Right kidney (tissue), 1 donor: Measurements from ENCODE around the gene RNF157.
A peak's percentile ranks its signal among the peaks of the same experiment; 100 is the strongest.

Source experiments
- DNase-seq: peaks from one replicate; pipeline ENCODE4 v3.0.0-alpha.2; 2016

RNF157 gene

GRCh38 chr17:76122431-76123190 is 117.7 kb downstream of the RNF157 start:
- DNase-seq: peak; percentile 65

DNA sequence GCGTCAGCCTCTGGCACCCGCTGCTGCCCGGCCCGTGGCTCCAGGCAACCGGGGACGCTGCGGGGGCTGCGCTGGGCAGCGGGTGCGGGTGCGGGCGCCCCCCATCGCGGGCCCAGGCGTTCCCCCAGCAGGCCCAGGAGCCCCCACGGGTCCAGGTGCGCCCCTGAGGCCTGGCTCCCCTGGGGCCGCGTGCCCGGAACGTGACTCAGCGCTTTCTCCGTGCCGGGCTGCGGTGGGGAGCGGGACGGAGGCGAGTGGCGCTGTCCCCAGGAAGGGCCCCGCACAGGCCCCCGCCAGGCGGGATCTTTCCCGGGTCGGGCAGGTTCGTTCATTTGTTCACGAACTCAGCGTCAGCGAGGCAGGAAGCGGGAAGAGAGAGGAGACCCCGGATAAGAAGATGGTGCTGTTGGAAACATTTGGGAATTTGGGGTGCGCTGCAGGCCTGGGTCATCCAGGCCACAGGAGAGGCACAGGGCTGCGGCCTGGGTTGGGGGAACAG is 118.3 kb downstream of the RNF157 start:
- no peak for DNase-seq

GRCh38 chr17:76120658-76121008 is 119.7 kb downstream of the RNF157 start:
- DNase-seq: no peak

GRCh38 chr17:76119409-76120371 is 120.6 kb downstream of the RNF157 start:
- DNase-seq: peak; percentile 46

GRCh38 chr17:76115138-76115754 is 125.0 kb downstream of the RNF157 start:
- no peak for DNase-seq

DNA sequence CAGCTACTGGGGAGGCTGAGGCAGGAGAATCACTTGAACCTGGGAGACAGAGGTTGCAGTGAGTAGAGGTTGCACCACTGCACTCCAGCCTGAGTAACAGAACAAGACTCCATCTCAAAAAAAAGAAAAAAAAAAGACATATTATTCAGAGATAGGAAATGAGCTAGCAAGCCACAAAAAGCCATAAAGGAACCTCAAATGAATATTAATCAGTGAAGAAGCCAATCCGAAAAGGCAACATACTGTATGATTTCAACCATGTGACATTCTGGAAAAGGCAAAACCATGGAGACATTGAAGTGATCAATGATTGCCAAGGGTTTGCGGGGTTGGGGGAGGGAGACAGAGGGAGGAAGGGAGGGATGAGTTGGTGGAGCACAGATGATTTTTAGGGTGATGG is 128.3 kb downstream of the RNF157 start:
- DNase-seq: no peak

- DNase-seq: no peak
Measured at GRCh38 chr17:76107509-76107908, 132.8 kb downstream of the RNF157 start.

DNA sequence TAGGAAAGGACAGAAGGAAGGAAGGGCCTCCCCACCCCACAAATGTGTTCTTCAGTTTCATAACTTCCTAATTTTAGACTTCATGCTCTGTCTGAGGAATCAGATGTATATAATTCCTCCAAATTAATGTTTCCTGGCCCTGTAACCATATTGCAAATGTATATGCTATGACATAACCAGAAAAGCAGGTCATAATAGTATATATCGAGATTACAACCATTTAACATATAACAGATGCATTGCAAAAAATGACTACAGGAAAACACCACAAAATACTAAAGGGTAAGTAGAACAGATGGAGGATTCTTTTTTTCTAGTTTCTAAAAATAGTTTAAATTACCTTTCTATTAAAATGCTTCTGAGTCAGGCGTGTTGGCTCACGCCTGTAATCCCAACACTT is 133.6 kb downstream of the RNF157 start:
- DNase-seq: no peak

DNA sequence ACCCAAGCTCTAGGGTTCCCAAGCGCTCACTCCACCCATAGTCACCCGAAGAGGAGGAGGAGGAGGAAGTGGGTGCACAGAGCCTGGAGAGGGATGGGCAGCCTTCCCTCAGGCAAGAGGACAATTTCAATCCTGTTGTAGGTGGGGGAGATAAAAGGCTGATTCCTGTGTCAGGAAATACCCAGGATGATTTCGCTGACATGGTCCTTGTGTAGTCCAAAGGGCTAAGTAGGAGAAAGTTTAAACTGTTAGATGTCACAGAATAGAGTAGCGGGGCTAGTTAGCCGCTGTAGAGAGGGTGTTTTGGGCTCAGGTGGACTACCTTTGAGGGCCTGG is 135.4 kb downstream of the RNF157 start:
- DNase-seq: no peak

- DNase-seq: no peak
Measured at GRCh38 chr17:76104140-76104895, 136.0 kb downstream of the RNF157 start.

DNA sequence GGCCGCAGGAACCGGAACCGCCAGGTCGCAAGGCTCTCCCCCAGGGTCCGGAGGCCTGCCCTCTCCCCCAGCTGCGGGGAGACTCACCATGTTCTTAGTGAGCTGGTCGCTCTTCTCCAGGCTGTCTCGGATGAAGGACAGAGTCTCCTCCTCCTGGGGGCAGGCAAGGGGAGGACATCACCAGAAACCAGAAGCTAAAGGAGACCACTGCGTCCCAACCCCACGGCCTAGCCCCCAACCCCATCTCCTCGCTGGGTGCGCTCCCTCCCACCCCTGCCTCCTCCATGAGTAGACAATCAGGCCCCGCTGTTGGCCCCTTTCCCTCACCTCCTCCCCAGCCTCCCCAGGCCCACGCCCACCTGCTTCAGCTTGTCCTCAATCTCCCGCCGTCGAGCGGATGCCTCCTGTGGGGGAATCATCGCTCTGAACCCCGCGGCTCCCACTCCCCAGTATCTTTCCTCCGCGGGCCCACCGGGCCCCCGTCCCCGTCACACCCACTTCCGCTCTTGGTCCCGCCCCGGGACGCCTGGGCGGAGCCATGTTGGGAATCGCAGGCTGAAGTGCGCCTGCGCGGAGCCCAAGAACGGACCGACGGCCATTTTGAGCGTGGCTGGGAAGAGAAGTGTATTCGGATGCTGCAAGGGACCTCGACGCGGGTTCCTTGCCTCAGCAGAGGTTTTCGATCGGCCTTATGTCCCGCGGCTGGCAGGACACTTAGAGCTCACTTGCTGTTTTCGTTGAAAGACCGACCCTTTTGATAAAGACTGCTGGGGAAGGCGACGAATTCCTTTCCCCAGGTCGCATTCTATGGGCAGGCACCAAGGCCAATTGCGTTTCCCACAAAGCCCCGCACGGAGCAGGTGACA is 136.8 kb downstream of the RNF157 start, which contains the start of gene EXOC7:
Gene EXOC7, minus strand, starts transcription at position 514 of the 866 bp plus-strand sequence. Its CDS starts 95 bp downstream, at position 419.
- DNase-seq: peak; percentile 92

DNA sequence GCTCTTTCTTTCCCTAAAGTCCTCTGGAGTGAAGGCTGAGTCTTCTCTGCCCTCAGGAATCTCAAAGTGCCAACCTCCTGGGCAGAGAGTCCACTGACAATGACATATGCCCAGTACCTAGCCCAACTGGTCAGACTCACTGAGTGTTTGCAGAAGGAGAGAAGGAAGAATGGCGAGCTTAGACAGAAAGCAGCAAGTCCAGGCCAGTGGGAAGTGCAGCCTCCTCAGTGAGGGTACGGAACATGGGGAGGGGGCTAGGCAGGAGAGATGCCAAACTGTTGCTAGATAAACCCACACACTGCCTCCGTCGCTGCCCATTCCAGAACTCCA is 137.4 kb downstream of the RNF157 start:
- no peak for DNase-seq

DNA sequence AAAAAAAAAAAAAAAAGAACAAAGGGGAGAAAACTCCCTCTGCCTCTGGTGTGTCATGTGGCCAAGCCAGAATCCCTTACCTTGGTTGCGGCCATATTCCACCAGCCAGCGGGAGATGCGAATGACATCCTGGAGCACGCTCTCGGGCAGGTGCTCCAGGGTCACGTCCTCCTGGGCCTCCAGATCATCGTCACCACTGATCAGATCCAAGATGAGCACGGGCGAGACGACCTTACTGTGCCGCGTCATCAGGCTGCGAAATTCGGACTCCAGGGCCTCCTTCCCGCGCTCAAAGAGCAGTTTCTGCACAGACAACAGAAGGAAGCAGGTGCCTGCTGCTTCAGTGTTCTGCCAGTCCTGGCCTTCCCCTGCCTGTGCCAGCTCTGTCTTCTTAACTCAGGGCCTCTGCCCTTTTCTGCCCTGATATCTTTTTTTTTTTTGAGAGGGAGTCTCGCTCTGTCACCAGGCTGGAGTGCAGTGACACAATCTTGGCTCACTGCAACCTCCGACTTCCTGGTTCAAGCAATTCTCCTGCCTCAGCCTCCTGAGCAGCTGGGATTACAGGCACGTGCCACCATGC is 142.5 kb downstream of the RNF157 start:
- DNase-seq: no peak

GRCh38 chr17:76095943-76096342 is 144.3 kb downstream of the RNF157 start:
- no peak for DNase-seq

- DNase-seq: no peak
Measured at GRCh38 chr17:76094046-76094445, 146.2 kb downstream of the RNF157 start.

DNA sequence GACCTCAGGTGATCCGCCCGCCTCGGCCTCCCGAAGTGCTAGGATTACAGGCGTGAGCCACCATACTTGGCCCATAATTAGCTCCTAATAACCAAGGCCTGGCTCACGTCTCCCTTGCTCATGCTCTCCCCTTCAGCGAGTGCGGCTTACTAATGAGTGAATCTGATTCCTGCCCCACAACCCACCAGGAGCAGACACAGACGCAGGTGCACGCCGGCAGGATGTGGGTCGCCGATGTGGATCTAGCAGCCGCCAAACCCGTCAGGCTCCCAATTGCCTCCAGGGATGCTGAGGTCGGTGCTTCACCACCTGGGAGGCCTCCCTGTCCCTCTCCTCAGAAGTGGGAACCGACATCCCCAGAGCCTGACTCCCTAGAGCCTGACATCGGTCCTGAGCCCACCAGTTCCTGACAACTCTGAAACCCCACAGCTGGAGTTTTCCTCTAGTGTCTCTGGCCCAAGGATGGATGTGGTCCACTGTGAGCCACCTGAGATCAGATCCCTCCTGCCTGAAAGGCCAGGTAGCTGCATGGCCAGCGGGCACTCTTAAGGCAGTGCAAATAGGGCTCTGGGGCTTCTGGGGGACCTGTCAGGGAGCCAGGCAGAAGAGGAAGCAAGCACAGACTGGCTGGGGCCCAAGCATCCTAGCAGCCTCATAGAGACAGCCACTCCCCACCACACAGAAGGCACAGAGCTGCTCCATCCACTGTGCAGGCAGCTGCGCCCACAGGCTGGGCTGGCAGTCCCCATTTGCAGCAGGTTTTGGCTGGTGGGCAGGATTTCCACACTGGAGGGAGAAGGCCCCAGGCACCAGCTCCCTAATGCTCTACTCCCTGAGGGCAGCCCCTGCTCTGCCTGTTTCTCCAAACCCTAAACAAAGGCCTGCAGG is 147.5 kb downstream of the RNF157 start:
- no peak for DNase-seq
